Measurements from ENCODE around the gene CDH24. TPM values are rescaled to one million over a fixed set of nuclear protein-coding genes. Genes with fewer than 3 reads are reported as not detected.

CDH24 gene
- polyA plus RNA-seq, 1 donor from 2014 or later, result 31.7 TPM

DNA sequence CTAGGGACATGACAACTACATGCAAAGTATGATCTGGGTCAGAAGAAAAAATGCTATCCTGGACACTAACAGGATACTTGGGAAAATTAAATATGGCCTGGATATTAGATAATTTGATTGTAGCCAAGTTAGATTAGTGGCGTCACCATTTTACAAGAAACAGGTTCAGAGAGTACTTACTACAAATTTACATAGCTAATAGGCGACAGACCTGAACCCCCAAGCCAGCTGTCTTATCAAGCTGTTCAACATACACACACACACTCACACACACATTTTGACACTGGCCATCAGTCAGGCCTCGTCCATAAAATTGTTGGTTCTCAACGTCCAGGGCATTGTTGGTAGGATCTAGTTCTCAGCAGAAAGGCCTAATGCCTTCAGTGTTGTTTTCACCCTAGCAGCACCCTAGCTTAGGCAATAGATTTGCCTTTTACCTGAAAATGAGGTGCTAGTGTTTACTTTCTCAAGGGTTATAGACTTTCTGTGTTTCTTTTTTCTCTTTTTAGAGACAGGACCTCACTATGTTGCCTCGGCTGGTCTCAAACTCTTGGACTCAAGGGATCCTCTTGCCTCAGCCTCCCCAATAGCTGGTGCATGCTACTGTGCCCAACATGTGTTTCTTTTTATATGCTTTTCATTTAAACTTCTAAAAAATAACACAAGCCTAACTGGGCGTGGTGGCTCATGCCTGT is 44.1 kb downstream of the CDH24 start:
- Histone ChIP-seq H3K36me3 (ENCODE audit: insufficient read depth, low read length) (no peaks in the 10 kb centered on the region), H3K27me3 (ENCODE audit: insufficient read depth, low read depth, low read length) (no peaks in the 10 kb centered on the region), H3F3A (ENCODE audit: insufficient read depth, low read length, poor library complexity, severe bottlenecking) (no peaks in the 10 kb centered on the region), H3K79me2 (replicated peaks; ENCODE audit: insufficient read depth, low read length) (peaks cover 6% of the 10 kb centered on the region), H3K27ac (ENCODE audit: low read length) (no peak overlapping the region), H3K4me3 (ENCODE audit: low read length) (no peak overlapping the region), H3K4me2 (ENCODE audit: low read length) (no peak overlapping the region), H3K9me2 (ENCODE audit: insufficient read depth, low read length) (no peaks in the 10 kb centered on the region), H3K9ac (ENCODE audit: low read length) (no peak overlapping the region), H3K9me3 (ENCODE audit: low read length) (no peaks in the 10 kb centered on the region), H4K20me1 (ENCODE audit: insufficient read depth) (no peaks in the 10 kb centered on the region), H2AFZ (ENCODE audit: low read depth, low read length) (no peak overlapping the region)
- no peak for TF ChIP-seq MXI1 (conservative IDR thresholded peaks at IDR 0.05; ENCODE audit: poor library complexity, severe bottlenecking)
- no peak for TF ChIP-seq TAF1 (IDR thresholded peaks at IDR 0.05; ENCODE audit: low read depth)
- TF ChIP-seq POLR2AphosphoS5 (IDR thresholded peaks at IDR 0.05), result no peak
- TF ChIP-seq EP300 (conservative IDR thresholded peaks at IDR 0.05; ENCODE audit: poor library complexity, severe bottlenecking), result no peak
- no peak for TF ChIP-seq EZH2 (IDR thresholded peaks at IDR 0.05; ENCODE audit: borderline replicate concordance, insufficient read depth, low read length, poor library complexity, severe bottlenecking)
- no peak for TF ChIP-seq RAD21 (conservative IDR thresholded peaks at IDR 0.05)
- TF ChIP-seq, protein P1, sequence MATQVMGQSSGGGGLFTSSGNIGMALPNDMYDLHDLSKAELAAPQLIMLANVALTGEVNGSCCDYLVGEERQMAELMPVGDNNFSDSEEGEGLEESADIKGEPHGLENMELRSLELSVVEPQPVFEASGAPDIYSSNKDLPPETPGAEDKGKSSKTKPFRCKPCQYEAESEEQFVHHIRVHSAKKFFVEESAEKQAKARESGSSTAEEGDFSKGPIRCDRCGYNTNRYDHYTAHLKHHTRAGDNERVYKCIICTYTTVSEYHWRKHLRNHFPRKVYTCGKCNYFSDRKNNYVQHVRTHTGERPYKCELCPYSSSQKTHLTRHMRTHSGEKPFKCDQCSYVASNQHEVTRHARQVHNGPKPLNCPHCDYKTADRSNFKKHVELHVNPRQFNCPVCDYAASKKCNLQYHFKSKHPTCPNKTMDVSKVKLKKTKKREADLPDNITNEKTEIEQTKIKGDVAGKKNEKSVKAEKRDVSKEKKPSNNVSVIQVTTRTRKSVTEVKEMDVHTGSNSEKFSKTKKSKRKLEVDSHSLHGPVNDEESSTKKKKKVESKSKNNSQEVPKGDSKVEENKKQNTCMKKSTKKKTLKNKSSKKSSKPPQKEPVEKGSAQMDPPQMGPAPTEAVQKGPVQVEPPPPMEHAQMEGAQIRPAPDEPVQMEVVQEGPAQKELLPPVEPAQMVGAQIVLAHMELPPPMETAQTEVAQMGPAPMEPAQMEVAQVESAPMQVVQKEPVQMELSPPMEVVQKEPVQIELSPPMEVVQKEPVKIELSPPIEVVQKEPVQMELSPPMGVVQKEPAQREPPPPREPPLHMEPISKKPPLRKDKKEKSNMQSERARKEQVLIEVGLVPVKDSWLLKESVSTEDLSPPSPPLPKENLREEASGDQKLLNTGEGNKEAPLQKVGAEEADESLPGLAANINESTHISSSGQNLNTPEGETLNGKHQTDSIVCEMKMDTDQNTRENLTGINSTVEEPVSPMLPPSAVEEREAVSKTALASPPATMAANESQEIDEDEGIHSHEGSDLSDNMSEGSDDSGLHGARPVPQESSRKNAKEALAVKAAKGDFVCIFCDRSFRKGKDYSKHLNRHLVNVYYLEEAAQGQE (IDR thresholded peaks at IDR 0.05; ENCODE audit: borderline replicate concordance), result no peak
- no peak for TF ChIP-seq SMC3 (conservative IDR thresholded peaks at IDR 0.05; ENCODE audit: poor library complexity)

DNA sequence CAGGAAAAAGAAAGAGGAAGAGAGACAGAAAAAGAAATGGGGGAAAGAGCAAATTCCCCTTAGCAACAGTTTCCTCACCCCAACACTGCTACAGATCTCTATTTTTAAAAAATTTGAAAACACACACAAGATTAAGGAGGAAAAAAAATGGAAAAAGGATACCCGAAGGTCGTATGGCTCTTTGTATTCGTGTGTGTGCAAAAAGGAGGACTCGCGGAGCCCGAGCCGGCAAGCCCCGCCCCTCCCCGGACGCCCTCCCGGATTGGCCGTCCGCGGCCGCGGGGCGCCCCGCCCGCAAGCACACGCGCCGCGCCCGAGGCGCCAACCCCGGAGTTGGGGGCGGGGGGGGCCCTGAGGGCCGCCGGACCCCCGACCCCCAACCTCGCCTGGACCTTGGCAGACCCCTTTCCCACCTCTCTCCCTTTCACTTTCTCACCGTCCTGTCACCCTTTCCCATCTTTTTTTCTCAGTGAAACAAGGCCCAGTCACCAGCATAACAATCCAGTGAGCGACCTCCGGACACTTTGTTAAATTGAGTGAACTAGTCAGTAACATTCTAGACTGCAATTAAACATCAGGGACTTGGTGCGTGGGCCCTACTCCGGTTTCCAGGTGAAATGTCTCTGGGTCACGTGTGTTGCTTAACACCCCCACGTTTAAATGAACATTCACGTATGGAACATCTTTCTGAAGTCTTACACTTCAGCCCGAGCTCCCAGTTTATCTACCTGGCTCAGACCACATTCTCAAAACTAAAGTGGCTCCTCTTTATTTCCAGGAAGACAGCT is 47.2 kb downstream of the CDH24 start, which contains the start of gene C14orf93:
TSS of gene C14orf93 (minus strand) at position 205 of the 788 bp plus-strand sequence. CDS start 11,120 bp downstream, outside the sequence.
- H3K4me2 ChIP-seq (ENCODE audit: low read length), result peak within 1 kb of the TSS; percentile 73
- peaks cover 4% of the 10 kb centered on the region for H3F3A ChIP-seq (ENCODE audit: insufficient read depth, low read length, poor library complexity, severe bottlenecking)
- H3K9me3 ChIP-seq (ENCODE audit: low read length), result no peaks in the 10 kb centered on the region
- no peaks in the 10 kb centered on the region for H3K9me2 ChIP-seq (ENCODE audit: insufficient read depth, low read length)
- H3K27me3 ChIP-seq (ENCODE audit: insufficient read depth, low read depth, low read length), result no peaks in the 10 kb centered on the region
- no peak for TF ChIP-seq EP300 (conservative IDR thresholded peaks at IDR 0.05; ENCODE audit: poor library complexity, severe bottlenecking)
- no peak for TF ChIP-seq EZH2 (IDR thresholded peaks at IDR 0.05; ENCODE audit: borderline replicate concordance, insufficient read depth, low read length, poor library complexity, severe bottlenecking)
- TF ChIP-seq POLR2AphosphoS5 (IDR thresholded peaks at IDR 0.05), result peak; percentile 15
- TF ChIP-seq, protein P1 (IDR thresholded peaks at IDR 0.05; ENCODE audit: borderline replicate concordance), result peak; percentile 5
- TF ChIP-seq RAD21 (conservative IDR thresholded peaks at IDR 0.05), result no peak
- peak within 1 kb of the TSS; percentile 50 for H3K9ac ChIP-seq (ENCODE audit: low read length)
- H2AFZ ChIP-seq (ENCODE audit: low read depth, low read length), result no peak within 1 kb of the TSS
- H3K79me2 ChIP-seq (replicated peaks; ENCODE audit: insufficient read depth, low read length), result peaks cover 6% of the 10 kb centered on the region
- H3K36me3 ChIP-seq (ENCODE audit: insufficient read depth, low read length), result no peaks in the 10 kb centered on the region
- H3K27ac ChIP-seq (ENCODE audit: low read length), result peak within 1 kb of the TSS; percentile 31
- no peaks in the 10 kb centered on the region for H4K20me1 ChIP-seq (ENCODE audit: insufficient read depth)
- H3K4me3 ChIP-seq (ENCODE audit: low read length), result peak within 1 kb of the TSS; percentile 57
